ENCODE results near the gene NIT1.

- TF ChIP-seq GATA2 (IDR thresholded peaks at IDR 0.05; ENCODE audit: low read depth, low read length) (no peak), GATA3 (IDR thresholded peaks at IDR 0.05; ENCODE audit: low read depth, low read length) (no peak)
Observed at GRCh38 chr1:161106431-161106830, 11.5 kb upstream of the NIT1 start.

All from SH-SY5Y (cell line).